Neutrophil (primary cell): ENCODE measurements around the gene KRT31.

ENCODE experiments used
- H3K27ac ChIP-seq: fragments of 200-600 bp; sonication (generic); 2 replicates; pipeline ENCODE4 v1.5.1; 2016; ENCODE audit warnings: mild to moderate bottlenecking, moderate library complexity
- H3K27me3 ChIP-seq: fragments of 200-600 bp; sonication (generic); 2 replicates; pipeline ENCODE4 v1.6.0; 2016; ENCODE audit warnings: mild to moderate bottlenecking
- H3K36me3 ChIP-seq: fragments of 200-600 bp; sonication (generic); 2 replicates; pipeline ENCODE4 v1.5.1; 2017
- H3K4me1 ChIP-seq, 2 experiments: fragments of 200-600 bp in 1 of 2; sonication (generic) in 1 of 2; 1 replicate in 1 of 2; 2 replicates in 1 of 2; pipeline versions ENCODE4 v1.5.1 to v1.6.1; 2013 to 2016; ENCODE audit warnings: low read depth in 1 of 2, low read length in 1 of 2, mild to moderate bottlenecking in 1 of 2, moderate library complexity in 1 of 2; ENCODE audit not compliant: control insufficient read depth in 1 of 2, insufficient read depth in 1 of 2
- H3K4me3 ChIP-seq, 2 experiments: fragments of 200-600 bp in 1 of 2; sonication (generic) in 1 of 2; 1 replicate in 1 of 2; 2 replicates in 1 of 2; pipeline ENCODE4 v1.5.1; 2013 to 2016; ENCODE audit warnings: low read depth in 1 of 2, low read length in 1 of 2, mild to moderate bottlenecking in 1 of 2, moderate library complexity in 1 of 2
- H3K9me3 ChIP-seq: fragments of 200-600 bp; sonication (generic); 2 replicates; pipeline ENCODE4 v1.5.1; 2016
- CTCF ChIP-seq: fragments of 200-600 bp; sonication (generic); IDR thresholded peaks from 2 replicates; pipeline ENCODE4 v1.5.1; 2016; ENCODE audit warnings: antibody characterized with exemption

The KRT31 gene

GRCh38 chr17:41345992-41346391, 51.4 kb downstream of the KRT31 start:
- Histone ChIP-seq H3K27me3 (no peaks in the 10 kb centered on the region), H3K27ac (no peak overlapping the region), H3K36me3 (no peaks in the 10 kb centered on the region), H3K4me3 (no peak overlapping the region), H3K9me3 (no peaks in the 10 kb centered on the region), H3K4me1 (no peaks in the 10 kb centered on the region)
- TF ChIP-seq CTCF, result no peak
